Measurements from ENCODE around the gene CLIP2. TPM values are rescaled to one million over a fixed set of nuclear protein-coding genes. Genes with fewer than 3 reads are reported as not detected.

The CLIP2 gene
- total and polyA plus RNA-seq, 2 of the 4 experiments (the other 2 are of a cell fraction): 18.1 to 20.7 TPM

- Histone ChIP-seq H3K56ac (ENCODE audit: extremely low read depth, insufficient read depth, low read length) (no peak overlapping the region), H4K5ac (ENCODE audit: low read depth, low read length) (no peak overlapping the region)
- no peak for DNase-seq
- TF ChIP-seq MXI1 (IDR thresholded peaks at IDR 0.05; ENCODE audit: borderline replicate concordance, low read depth, low read length): no peak
- no peak for TF ChIP-seq RFX5 (IDR thresholded peaks at IDR 0.05; ENCODE audit: low read depth, low read length)
- TF ChIP-seq SMC3 (IDR thresholded peaks at IDR 0.05; ENCODE audit: low read depth, low read length): no peak
- no peak for TF ChIP-seq MAFK (IDR thresholded peaks at IDR 0.05; ENCODE audit: low read depth, low read length)
- TF ChIP-seq, protein P1, sequence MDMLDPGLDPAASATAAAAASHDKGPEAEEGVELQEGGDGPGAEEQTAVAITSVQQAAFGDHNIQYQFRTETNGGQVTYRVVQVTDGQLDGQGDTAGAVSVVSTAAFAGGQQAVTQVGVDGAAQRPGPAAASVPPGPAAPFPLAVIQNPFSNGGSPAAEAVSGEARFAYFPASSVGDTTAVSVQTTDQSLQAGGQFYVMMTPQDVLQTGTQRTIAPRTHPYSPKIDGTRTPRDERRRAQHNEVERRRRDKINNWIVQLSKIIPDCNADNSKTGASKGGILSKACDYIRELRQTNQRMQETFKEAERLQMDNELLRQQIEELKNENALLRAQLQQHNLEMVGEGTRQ (IDR thresholded peaks at IDR 0.05; ENCODE audit: low read depth, low read length): no peak
- no peak for TF ChIP-seq RAD21 (IDR thresholded peaks at IDR 0.05; ENCODE audit: low read length)
- TF ChIP-seq BHLHE40 (IDR thresholded peaks at IDR 0.05; ENCODE audit: low read depth, low read length): no peak
- no peak for TF ChIP-seq NFE2L2 (IDR thresholded peaks at IDR 0.05; ENCODE audit: low read depth, low read length)
- no peak for TF ChIP-seq MAZ (IDR thresholded peaks at IDR 0.05; ENCODE audit: borderline replicate concordance, low read depth, low read length)
- TF ChIP-seq RCOR1 (IDR thresholded peaks at IDR 0.05; ENCODE audit: insufficient replicate concordance, low read length): no peak
- TF ChIP-seq, protein P2, sequence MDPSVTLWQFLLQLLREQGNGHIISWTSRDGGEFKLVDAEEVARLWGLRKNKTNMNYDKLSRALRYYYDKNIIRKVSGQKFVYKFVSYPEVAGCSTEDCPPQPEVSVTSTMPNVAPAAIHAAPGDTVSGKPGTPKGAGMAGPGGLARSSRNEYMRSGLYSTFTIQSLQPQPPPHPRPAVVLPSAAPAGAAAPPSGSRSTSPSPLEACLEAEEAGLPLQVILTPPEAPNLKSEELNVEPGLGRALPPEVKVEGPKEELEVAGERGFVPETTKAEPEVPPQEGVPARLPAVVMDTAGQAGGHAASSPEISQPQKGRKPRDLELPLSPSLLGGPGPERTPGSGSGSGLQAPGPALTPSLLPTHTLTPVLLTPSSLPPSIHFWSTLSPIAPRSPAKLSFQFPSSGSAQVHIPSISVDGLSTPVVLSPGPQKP (IDR thresholded peaks at IDR 0.05; ENCODE audit: borderline replicate concordance, low read depth, low read length): no peak
- TF ChIP-seq CTCF (conservative IDR thresholded peaks at IDR 0.05; ENCODE audit: low read depth, low read length): no peak
- no peak for TF ChIP-seq CEBPB (IDR thresholded peaks at IDR 0.05; ENCODE audit: low read depth, low read length)
- TF ChIP-seq CHD1 (IDR thresholded peaks at IDR 0.05; ENCODE audit: low read depth, low read length): no peak
Measured at GRCh38 chr7:74294191-74294998, 5.2 kb downstream of the CLIP2 start.

More at GRCh38 chr7:74294191-74294998, 5.2 kb downstream of the CLIP2 start:
- H3K79me1 ChIP-seq (ENCODE audit: low read depth in 1 of 2, low read length in 2 of 2): peaks cover 11 to 90% of the 10 kb centered on the region in 2 experiments
- H3K27me3 ChIP-seq (ENCODE audit: control insufficient read depth, insufficient read depth, low read length): no peaks in the 10 kb centered on the region
- H3K4me1 ChIP-seq (ENCODE audit: control insufficient read depth, insufficient read depth, low read length): peaks cover 19% of the 10 kb centered on the region
- no peak overlapping the region for H2BK5ac ChIP-seq (ENCODE audit: low read depth, low read length, poor library complexity, severe bottlenecking)
- no peak overlapping the region for H2BK120ac ChIP-seq (ENCODE audit: low read depth, low read length)
- CTCF ChIA-PET: no interaction called here
- H2AK5ac ChIP-seq (ENCODE audit: low read depth, low read length): no peak overlapping the region
- peaks cover 24% of the 10 kb centered on the region for H3K9me1 ChIP-seq (ENCODE audit: insufficient read depth, low read length)
- no peak overlapping the region for H2BK20ac ChIP-seq (ENCODE audit: low read depth, low read length)
- in situ Hi-C loops (cut with MboI; ENCODE audit: low sequenced_read_pairs): no loop called here
- H3K23ac ChIP-seq (ENCODE audit: low read depth, low read length): peak overlapping the region; percentile 56; the same call in 1 of the 2 replicates
- intact Hi-C loops (cut with micrococcal nuclease): loop anchor here (5.0 kb wide), 1 partner anchor 87 kb away; no protein-coding TSS in a partner anchor
- no peak; the same call in 1 of the 2 replicates for ATAC-seq (ENCODE audit: low read depth)
- H3K9ac ChIP-seq (ENCODE audit: low read depth, low read length): no peak overlapping the region
- H4K91ac ChIP-seq (ENCODE audit: insufficient read depth, low read depth, low read length): no peak overlapping the region
- no peak overlapping the region for H3K4me3 ChIP-seq (ENCODE audit: insufficient read depth, low read depth, low read length)
- no peak overlapping the region for H2AK9ac ChIP-seq (replicated peaks; ENCODE audit: low read depth, low read length, poor library complexity)
- H3K27ac ChIP-seq (ENCODE audit: insufficient read depth, low read length): no peak overlapping the region
- POLR2A ChIA-PET (ENCODE audit: unreplicated experiment): no interaction called here
- no TSS peak for BruUV-seq (replicated peaks)
- no peaks in the 10 kb centered on the region for H3K9me3 ChIP-seq (ENCODE audit: control insufficient read depth, insufficient read depth, low read length)
- H3K4me2 ChIP-seq (ENCODE audit: low read depth, low read length): peak overlapping the region; percentile 4
- H2BK15ac ChIP-seq (ENCODE audit: low read depth, low read length): no peak overlapping the region
- H4K20me1 ChIP-seq (ENCODE audit: insufficient read depth, low read length): peaks cover 93% of the 10 kb centered on the region
- no peak overlapping the region for H3K18ac ChIP-seq (ENCODE audit: low read depth, low read length)
- WGBS, 2 experiments (ENCODE audit: extremely low coverage in 2 of 2, insufficient read length in 1 of 2): 20% methylated on average over 10 of the region's 17 CpGs; no CpG with 5 or more reads in 1 of the 2 experiments
- H3K4ac ChIP-seq (ENCODE audit: low read depth, low read length): peak overlapping the region; percentile 38; the same call in 1 of the 2 replicates
- peak overlapping the region; percentile 62 for H2AFZ ChIP-seq (replicated peaks; ENCODE audit: low read length, poor library complexity)
- dilution Hi-C loops (cut with HindIII; ENCODE audit: low sequenced_read_pairs, unreplicated experiment): no loop called here
- 0 out of 2 replicates have a peak, but pooled peaks cover 3% of the 10 kb centered on the region for H3K36me3 ChIP-seq (ENCODE audit: control insufficient read depth, insufficient read depth, low read length)
- peak overlapping the region; percentile 69 for H3K14ac ChIP-seq (replicated peaks; ENCODE audit: low read depth, low read length)
- peak overlapping the region in 1 of 2 experiments; percentile 22; a peak in 1 of 4 replicates for H4K8ac ChIP-seq (ENCODE audit: low read depth in 2 of 2, low read length in 2 of 2)
